ENCODE data around the gene GOLGA5. TPM values are rescaled to one million over a fixed set of nuclear protein-coding genes. Genes with fewer than 3 reads are reported as not detected.

The GOLGA5 gene
- polyA plus RNA-seq, 1 experiment, result 67.3 TPM

DNA sequence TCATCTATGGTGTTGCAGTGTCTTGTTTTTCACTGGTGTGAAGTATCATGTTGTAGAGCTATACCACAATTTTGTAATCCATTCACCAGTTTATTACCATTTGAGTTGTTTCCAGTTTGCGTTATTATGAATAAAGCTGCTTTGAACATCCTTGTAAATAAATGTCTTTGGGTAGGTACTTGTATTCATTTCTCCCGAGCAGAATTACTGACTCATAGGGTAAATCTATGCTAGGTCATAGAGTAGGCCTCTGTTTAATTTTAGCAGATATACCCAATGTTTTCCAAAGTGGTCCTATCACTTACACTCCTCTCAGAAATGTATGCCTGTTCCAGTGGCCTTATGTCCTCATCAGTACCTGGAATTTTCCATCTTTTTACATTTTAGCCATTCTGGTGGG, 6.6 kb upstream of the GOLGA5 start:
- ChIA-PET POLR2A (interaction anchor here (0.6 kb wide), 1 partner anchor 122 kb away, joined by 5 read pairs; no protein-coding TSS in a partner anchor), CTCF (interaction anchor here (2.4 kb wide), 1 partner anchor 101 kb away, joined by 11 read pairs; no protein-coding TSS in a partner anchor)
- no peak overlapping the region for H3K4me3 ChIP-seq (ENCODE audit: low read depth, low read length)
- H3K27me3 ChIP-seq (ENCODE audit: control insufficient read depth, insufficient read depth, low read length), result no peaks in the 10 kb centered on the region
- no peak overlapping the region for H3K27ac ChIP-seq (ENCODE audit: low read depth, low read length)
- TF ChIP-seq, protein P1, sequence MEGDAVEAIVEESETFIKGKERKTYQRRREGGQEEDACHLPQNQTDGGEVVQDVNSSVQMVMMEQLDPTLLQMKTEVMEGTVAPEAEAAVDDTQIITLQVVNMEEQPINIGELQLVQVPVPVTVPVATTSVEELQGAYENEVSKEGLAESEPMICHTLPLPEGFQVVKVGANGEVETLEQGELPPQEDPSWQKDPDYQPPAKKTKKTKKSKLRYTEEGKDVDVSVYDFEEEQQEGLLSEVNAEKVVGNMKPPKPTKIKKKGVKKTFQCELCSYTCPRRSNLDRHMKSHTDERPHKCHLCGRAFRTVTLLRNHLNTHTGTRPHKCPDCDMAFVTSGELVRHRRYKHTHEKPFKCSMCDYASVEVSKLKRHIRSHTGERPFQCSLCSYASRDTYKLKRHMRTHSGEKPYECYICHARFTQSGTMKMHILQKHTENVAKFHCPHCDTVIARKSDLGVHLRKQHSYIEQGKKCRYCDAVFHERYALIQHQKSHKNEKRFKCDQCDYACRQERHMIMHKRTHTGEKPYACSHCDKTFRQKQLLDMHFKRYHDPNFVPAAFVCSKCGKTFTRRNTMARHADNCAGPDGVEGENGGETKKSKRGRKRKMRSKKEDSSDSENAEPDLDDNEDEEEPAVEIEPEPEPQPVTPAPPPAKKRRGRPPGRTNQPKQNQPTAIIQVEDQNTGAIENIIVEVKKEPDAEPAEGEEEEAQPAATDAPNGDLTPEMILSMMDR (IDR thresholded peaks at IDR 0.05; ENCODE audit: low read depth, low read length), result no peak
- DNase-seq (ENCODE audit: low read depth, low spot score), result no peak
- no peaks in the 10 kb centered on the region; the same call in 1 of the 2 replicates for H3K9me3 ChIP-seq (ENCODE audit: control insufficient read depth, insufficient read depth, low read length)

DNA sequence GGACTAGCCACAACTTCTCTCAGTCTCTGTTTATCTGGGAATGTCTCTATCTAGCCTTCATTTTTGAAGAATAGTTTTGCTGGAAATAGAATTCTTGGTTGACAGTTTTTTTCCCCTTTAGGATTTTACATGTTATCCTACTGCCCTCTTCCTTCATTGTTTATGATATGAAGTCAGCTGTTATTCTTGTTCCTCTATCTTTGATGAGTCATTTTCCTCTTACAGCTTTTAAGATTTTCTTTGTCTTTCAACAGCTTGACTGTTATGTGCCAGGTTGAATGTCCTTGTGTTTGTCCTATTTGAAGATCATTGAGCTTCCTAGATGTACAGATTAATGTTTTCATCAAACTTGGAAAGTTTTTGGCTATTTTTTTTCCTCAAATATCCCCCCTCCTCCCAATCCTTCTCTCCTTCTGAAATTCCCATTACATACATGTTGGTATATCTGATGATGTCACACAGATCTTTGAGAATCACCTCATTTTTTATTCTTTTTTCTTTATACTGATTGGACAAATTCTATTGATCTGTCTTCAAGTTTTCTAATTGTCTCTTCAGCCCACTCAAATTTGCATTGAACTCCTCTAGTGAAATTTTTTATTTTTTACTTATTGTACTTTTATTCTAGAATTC, 4.5 kb upstream of the GOLGA5 start:
- ChIA-PET CTCF (interaction anchor here (2.4 kb wide), 1 partner anchor 103 kb away, joined by 11 read pairs; no protein-coding TSS in a partner anchor), POLR2A (no interaction called here)
- no peaks in the 10 kb centered on the region; the same call in none of the 2 replicates for H3K9me3 ChIP-seq (ENCODE audit: control insufficient read depth, insufficient read depth, low read length)
- H3K4me3 ChIP-seq (ENCODE audit: low read depth, low read length), result no peak overlapping the region
- DNase-seq (ENCODE audit: low read depth, low spot score), result no peak
- H3K27ac ChIP-seq (ENCODE audit: low read depth, low read length), result no peak overlapping the region
- no peaks in the 10 kb centered on the region for H3K27me3 ChIP-seq (ENCODE audit: control insufficient read depth, insufficient read depth, low read length)
- TF ChIP-seq, protein P1 (IDR thresholded peaks at IDR 0.05; ENCODE audit: low read depth, low read length), result no peak

DNA sequence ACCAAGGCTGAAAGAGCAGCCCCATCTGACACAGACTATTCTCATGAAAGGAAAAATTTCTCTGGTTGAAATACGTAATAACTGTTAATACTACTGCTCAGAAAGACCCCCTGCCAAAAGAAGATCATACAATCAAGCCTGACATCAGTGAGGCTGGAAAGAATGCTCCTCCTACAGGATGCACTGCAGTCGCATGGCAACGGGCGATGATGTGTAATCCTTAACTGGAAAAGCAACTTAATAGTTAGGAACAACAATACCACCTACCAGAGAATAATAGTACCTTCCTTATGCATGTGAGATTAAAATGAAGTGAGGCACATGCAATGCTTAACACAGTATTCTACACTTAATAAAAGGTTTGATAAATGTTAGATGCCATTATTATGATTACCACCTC, 1.2 kb upstream of the GOLGA5 start:
- Histone ChIP-seq H3K27ac (ENCODE audit: low read depth, low read length) (no peak overlapping the region), H3K4me3 (ENCODE audit: low read depth, low read length) (no peak overlapping the region), H3K27me3 (ENCODE audit: control insufficient read depth, insufficient read depth, low read length) (no peaks in the 10 kb centered on the region), H3K9me3 (ENCODE audit: control insufficient read depth, insufficient read depth, low read length) (no peaks in the 10 kb centered on the region; the same call in none of the 2 replicates)
- ChIA-PET CTCF (interaction anchor here (1.1 kb wide), 2 partner anchors 9 to 106 kb away, joined by 3 to 5 read pairs; no protein-coding TSS in a partner anchor), POLR2A (no interaction called here)
- TF ChIP-seq, protein P1 (IDR thresholded peaks at IDR 0.05; ENCODE audit: low read depth, low read length), result no peak
- DNase-seq (ENCODE audit: low read depth, low spot score), result no peak

DNA sequence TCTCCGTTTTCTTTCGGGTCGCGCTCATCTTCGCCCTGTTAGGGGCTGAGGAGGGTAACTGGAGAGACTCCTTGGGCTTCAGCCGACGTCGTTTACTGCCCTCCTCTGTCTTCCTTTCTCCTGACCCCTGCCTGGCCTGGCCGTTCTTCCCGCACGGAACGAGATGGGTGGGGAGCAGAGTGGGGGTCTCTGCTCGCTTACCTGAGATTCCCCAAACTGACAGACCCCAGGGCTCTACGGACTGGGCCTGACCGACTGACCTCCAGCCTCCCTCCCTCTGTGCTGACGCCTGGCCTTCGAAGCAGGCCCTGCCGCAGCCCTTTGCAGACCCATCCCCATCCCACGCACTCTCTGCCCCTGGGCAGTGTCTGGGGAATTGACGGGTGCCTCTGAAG, 439 bp downstream of the GOLGA5 start:
- H3K27ac ChIP-seq (ENCODE audit: low read depth, low read length), result peak overlapping the region; percentile 95
- peak overlapping the region; percentile 99 for H3K4me3 ChIP-seq (ENCODE audit: low read depth, low read length)
- H3K9me3 ChIP-seq (ENCODE audit: control insufficient read depth, insufficient read depth, low read length), result no peaks in the 10 kb centered on the region; the same call in none of the 2 replicates
- ChIA-PET POLR2A (no interaction called here), CTCF (interaction anchor here (1.0 to 1.8 kb wide), 2 partner anchors 28 to 108 kb away, joined by 3 to 7 read pairs; no protein-coding TSS in a partner anchor)
- DNase-seq (ENCODE audit: low read depth, low spot score), result no peak
- TF ChIP-seq, protein P1 (IDR thresholded peaks at IDR 0.05; ENCODE audit: low read depth, low read length), result no peak
- H3K27me3 ChIP-seq (ENCODE audit: control insufficient read depth, insufficient read depth, low read length), result no peaks in the 10 kb centered on the region

DNA sequence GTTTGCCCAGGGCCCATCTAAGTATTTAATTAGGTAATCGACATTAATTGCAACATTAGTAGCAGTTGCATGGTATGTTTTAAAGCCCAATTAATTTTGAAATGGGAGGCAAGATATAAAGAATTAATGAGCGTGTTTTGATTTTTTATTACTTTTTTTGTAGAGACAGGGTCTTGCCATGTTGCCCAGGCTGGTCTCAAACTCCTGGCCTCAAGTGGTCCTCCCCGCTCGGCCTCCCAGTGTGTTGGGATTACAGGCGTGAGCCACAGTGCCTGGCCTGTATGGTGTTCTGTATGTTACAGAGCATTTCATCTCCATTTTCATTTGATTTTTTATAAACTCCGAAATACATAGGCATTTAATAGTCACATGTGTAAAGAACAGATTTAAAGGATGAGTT, 856 bp downstream of the GOLGA5 start:
- DNase-seq (ENCODE audit: low read depth, low spot score), result no peak
- H3K4me3 ChIP-seq (ENCODE audit: low read depth, low read length), result peak overlapping the region; percentile 99
- no peaks in the 10 kb centered on the region; the same call in none of the 2 replicates for H3K9me3 ChIP-seq (ENCODE audit: control insufficient read depth, insufficient read depth, low read length)
- H3K27me3 ChIP-seq (ENCODE audit: control insufficient read depth, insufficient read depth, low read length), result no peaks in the 10 kb centered on the region
- H3K27ac ChIP-seq (ENCODE audit: low read depth, low read length), result no peak overlapping the region
- ChIA-PET CTCF (interaction anchor here (1.0 to 1.8 kb wide), 2 partner anchors 28 to 108 kb away, joined by 3 to 7 read pairs; no protein-coding TSS in a partner anchor), POLR2A (no interaction called here)
- TF ChIP-seq, protein P1 (IDR thresholded peaks at IDR 0.05; ENCODE audit: low read depth, low read length), result no peak
